Rectal smooth muscle tissue (tissue), 1 donor: ENCODE data around the gene MELTF.

Source experiments
- H3K27ac ChIP-seq: one replicate; pipeline ENCODE4 v1.7.0; 2013; ENCODE audit warnings: low read depth, low read length, inconsistent platforms
- H3K27me3 ChIP-seq: one replicate; pipeline ENCODE4 v1.7.0; 2013; ENCODE audit warnings: low read length; ENCODE audit not compliant: control insufficient read depth, insufficient read depth
- H3K36me3 ChIP-seq: one replicate; pipeline ENCODE4 v1.7.0; 2013; ENCODE audit warnings: low read length; ENCODE audit not compliant: control insufficient read depth, insufficient read depth
- H3K4me1 ChIP-seq: one replicate; pipeline ENCODE4 v1.7.0; 2013; ENCODE audit warnings: low read length; ENCODE audit not compliant: control insufficient read depth, insufficient read depth
- H3K4me3 ChIP-seq: one replicate; pipeline ENCODE4 v1.7.0; 2013; ENCODE audit warnings: low read length
- H3K9ac ChIP-seq: one replicate; pipeline ENCODE4 v1.7.0; 2013; ENCODE audit warnings: low read length

Gene MELTF

DNA sequence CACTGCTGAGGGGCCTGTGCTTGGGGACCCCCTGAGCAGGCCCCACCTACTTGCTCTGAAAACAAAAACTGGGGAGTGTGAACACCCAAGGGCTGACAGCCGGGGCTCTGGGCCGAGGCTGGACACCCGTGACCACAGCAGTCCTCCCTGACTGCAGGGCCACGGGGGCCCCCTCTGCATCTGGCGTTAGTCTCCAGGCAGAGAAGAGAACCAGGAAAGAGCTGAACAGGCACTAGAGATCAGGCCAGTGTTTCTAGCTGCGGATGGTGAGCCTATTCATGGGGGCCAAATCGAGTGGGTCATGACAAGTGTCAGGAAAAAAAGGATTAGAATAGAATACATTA lies 17.1 kb downstream of the MELTF start:
- no peak overlapping the region for H3K4me3 ChIP-seq
- H3K36me3 ChIP-seq = no peaks in the 10 kb centered on the region
- no peaks in the 10 kb centered on the region for H3K27me3 ChIP-seq
- no peaks in the 10 kb centered on the region for H3K4me1 ChIP-seq
- no peak overlapping the region for H3K27ac ChIP-seq
- no peak overlapping the region for H3K9ac ChIP-seq

DNA sequence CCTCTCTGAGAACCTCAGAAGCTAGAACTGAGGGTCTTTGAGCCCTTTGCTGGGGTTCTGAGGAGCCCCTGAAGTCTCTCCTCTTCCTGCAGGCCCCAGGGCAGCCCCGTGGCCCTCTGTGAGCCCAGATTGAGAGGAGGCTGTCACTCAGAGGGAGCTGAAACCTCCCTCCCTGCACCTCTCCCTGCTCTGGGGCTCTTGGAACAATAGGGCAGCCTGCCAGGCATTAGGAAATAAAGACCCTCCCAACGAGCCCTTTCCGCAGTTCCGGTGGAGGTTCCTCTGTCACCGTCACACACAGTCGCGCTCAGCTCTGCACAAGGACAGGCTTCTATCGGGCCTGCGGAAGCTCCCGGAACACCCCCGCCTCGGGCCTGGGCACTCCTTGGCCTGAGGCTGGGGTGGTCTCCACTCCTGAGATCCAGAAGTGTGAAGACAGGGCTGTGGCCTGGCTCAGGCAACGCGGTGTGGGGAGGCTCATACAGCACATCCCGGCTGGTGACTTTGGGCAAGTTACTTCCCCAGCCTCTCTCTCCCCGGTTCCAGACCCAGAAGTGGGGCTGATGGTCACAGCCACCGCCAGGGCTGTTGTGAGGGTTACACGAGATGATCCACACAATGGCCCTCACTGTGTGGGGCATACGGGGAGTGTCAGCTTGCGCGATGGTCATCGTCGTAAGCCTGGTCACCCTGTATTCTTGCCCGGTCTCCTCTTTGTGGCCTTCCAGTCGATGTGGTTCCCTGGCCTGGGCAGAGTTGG lies 17.7 kb downstream of the MELTF start:
- Histone ChIP-seq H3K4me1 (no peaks in the 10 kb centered on the region), H3K27ac (no peak overlapping the region), H3K9ac (no peak overlapping the region), H3K27me3 (no peaks in the 10 kb centered on the region), H3K36me3 (no peaks in the 10 kb centered on the region), H3K4me3 (no peak overlapping the region)

DNA sequence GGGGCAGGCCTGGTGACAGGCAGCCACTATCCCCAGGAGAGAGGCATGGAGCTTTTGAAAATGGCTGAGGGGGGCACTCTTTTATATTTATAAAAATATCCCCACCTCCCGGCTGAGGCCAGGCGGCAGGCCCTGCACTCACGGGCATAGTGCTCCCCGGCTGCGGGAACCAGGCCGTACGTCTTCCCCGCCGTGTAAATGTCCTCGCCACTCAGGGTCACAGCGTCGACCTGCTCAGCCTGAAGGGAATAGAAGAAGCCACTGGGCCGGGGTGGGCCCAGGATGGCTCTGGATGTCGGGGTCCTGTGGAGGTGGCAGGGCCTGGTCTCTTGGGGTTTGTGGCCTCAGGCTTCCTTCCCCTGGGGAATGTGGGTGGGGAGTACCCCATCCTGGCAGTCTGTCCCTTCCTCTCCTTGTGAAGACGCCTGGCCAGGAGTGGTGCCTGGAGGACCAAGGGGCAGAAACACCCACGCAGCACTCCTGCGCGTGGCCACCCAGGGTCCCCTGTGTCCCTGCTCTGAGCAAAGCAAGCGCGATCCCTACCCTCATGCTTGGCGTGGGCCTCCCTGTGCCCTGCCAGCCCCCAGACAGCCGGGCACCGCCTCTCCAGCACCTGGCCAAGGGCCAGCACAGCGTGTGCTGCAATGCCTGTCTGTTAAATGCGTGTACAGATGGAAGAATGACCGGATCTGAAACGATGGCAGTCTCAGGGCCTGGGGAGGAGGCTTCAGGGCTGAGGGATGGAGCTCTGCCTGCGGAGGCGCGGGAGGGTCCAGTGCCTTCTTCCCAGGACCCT lies 18.9 kb downstream of the MELTF start:
- Histone ChIP-seq H3K4me3 (no peak overlapping the region), H3K36me3 (no peaks in the 10 kb centered on the region), H3K27me3 (no peaks in the 10 kb centered on the region), H3K27ac (no peak overlapping the region), H3K9ac (no peak overlapping the region), H3K4me1 (no peaks in the 10 kb centered on the region)

GRCh38 chr3:197009532-197010019 lies 20.0 kb downstream of the MELTF start:
- Histone ChIP-seq H3K27me3 (no peaks in the 10 kb centered on the region), H3K9ac (no peak overlapping the region), H3K27ac (no peak overlapping the region), H3K36me3 (no peaks in the 10 kb centered on the region), H3K4me1 (no peaks in the 10 kb centered on the region), H3K4me3 (no peak overlapping the region)

DNA sequence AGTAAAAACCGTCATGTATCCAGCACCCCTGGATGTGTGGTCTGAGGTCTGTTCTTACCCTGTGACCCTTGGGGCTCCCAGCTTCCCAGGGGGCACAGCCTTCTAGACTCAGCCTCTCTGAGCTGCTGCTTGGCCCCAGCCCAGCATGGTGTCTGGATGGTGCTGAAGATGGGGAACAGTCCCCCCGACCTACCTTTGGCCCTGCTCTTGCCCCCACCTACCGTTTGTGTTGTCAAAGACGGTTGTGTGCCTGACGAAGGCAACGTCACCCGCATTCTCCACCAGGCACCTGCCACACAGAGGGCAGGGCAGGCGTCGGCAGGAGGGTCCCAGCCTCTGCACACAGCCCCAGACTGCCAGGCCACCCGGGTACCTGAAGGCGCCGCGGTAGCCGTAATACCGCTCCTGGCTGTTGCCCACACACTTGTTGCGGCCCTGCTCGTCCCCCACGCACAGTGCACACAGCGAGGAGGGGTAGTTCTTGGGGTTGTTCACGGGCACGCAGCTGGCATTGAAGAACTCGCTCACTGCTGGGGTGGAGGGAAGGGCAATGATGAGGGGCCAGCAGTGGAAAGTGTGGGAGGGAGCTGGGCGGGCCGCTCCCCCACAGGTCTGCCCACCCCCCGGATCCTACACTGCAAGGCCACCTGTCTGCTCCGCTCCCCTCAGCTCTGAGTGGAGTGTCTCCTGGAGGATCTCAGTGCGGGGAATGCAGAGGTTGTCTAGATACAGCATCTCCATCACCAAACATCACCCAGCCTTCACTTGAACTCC lies 21.0 kb downstream of the MELTF start:
- H3K27me3 ChIP-seq = no peaks in the 10 kb centered on the region
- H3K36me3 ChIP-seq = no peaks in the 10 kb centered on the region
- H3K27ac ChIP-seq = no peak overlapping the region
- H3K4me3 ChIP-seq = no peak overlapping the region
- no peak overlapping the region for H3K9ac ChIP-seq
- no peaks in the 10 kb centered on the region for H3K4me1 ChIP-seq

DNA sequence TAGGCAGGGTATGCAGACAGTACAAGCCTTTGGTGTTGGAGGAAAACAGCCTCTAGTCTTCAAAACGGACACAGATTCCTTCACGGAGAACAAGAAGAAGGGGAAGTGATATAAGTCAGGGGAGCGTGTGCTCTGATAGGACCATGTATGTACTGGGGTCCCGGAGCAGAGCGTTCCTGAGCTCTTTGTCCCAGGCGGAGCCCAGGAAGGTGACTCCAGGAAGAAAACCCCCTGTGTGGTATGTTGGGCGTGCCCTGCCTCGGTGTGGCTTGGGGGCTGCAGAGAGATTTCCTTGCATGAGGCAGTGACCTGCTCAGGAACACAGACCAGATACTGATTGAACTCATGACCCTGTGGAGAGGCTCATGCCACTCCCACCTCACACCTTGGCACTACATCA lies 21.7 kb downstream of the MELTF start:
- Histone ChIP-seq H3K36me3 (no peaks in the 10 kb centered on the region), H3K9ac (no peak overlapping the region), H3K4me1 (no peaks in the 10 kb centered on the region), H3K4me3 (no peak overlapping the region), H3K27ac (no peak overlapping the region), H3K27me3 (no peaks in the 10 kb centered on the region)

DNA sequence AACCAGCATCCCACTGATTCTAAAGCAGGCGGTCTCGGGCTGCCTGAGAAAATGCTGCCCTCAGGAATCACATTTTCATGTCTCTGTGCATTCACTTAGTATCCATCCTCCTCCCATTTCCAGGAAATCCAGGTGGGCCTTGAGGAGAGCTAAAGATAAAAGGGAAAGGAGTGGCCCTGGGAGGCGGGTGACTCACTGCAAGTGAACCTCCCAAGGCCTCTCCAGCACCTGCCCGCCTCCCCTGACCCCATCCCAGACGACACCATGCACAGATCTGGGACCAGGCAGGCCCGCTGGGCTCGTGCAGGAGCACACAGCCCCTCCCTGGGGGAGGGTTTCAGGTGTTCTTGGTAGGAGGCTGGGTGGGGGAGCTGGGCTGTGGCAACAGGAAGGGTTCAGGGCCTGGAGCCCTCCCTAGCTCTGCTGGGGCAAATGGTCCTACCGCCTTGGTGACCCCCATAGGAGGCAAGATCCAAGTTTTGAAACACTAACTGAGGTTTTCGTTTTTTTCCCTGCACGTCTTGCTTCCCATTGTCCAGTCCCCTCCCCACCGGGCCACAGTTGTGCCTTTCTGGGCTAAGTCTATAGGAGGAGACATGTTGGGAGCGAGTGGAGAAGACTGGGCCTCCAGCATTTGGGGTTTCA lies 22.2 kb downstream of the MELTF start:
- no peak overlapping the region for H3K4me3 ChIP-seq
- H3K36me3 ChIP-seq = no peaks in the 10 kb centered on the region
- H3K4me1 ChIP-seq = no peaks in the 10 kb centered on the region
- H3K9ac ChIP-seq = no peak overlapping the region
- H3K27ac ChIP-seq = no peak overlapping the region
- H3K27me3 ChIP-seq = no peaks in the 10 kb centered on the region

DNA sequence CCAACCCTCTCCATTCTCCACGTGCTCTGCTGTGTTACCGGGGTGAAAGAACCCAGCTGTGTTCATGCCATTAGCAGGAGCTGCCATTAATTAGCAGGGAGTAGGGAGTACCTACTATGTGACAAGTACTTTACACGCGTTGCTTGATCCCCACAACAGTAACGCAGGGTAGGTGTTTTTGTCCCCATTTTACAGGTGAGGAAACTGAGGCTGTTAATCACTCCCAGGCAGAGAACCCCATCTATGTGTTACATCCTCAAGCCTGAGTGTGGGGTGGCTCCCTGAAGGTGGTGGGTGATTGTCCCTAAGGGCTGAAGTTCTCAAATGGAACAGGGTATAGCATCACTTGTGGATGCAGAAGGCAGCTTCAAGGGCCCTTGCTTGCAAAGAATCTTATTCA lies 22.8 kb downstream of the MELTF start:
- H3K4me1 ChIP-seq = no peaks in the 10 kb centered on the region
- no peak overlapping the region for H3K4me3 ChIP-seq
- no peaks in the 10 kb centered on the region for H3K36me3 ChIP-seq
- H3K9ac ChIP-seq = no peak overlapping the region
- H3K27ac ChIP-seq = no peak overlapping the region
- no peaks in the 10 kb centered on the region for H3K27me3 ChIP-seq

DNA sequence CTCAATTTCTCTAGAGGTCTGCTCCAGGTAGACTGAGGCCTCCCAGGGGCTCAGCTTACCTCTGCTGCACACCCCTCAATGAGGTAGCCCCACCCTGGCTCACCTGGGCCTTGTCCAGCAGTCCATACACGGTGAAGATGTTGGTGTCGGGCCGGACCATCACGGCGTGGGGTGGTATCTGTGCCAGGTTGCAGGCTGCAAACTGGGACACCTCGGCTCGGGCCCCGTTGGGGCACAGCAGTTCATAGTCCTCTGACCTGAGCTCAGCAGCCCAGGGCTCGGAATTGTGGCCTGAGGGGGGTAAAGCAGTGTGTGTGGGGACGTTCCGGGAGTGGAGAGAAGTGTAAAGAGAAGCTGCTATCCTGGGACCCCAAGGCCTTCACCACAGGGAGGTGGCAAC lies 23.2 kb downstream of the MELTF start:
- Histone ChIP-seq H3K4me1 (no peaks in the 10 kb centered on the region), H3K36me3 (no peaks in the 10 kb centered on the region), H3K27ac (no peak overlapping the region), H3K27me3 (no peaks in the 10 kb centered on the region), H3K9ac (no peak overlapping the region), H3K4me3 (no peak overlapping the region)

DNA sequence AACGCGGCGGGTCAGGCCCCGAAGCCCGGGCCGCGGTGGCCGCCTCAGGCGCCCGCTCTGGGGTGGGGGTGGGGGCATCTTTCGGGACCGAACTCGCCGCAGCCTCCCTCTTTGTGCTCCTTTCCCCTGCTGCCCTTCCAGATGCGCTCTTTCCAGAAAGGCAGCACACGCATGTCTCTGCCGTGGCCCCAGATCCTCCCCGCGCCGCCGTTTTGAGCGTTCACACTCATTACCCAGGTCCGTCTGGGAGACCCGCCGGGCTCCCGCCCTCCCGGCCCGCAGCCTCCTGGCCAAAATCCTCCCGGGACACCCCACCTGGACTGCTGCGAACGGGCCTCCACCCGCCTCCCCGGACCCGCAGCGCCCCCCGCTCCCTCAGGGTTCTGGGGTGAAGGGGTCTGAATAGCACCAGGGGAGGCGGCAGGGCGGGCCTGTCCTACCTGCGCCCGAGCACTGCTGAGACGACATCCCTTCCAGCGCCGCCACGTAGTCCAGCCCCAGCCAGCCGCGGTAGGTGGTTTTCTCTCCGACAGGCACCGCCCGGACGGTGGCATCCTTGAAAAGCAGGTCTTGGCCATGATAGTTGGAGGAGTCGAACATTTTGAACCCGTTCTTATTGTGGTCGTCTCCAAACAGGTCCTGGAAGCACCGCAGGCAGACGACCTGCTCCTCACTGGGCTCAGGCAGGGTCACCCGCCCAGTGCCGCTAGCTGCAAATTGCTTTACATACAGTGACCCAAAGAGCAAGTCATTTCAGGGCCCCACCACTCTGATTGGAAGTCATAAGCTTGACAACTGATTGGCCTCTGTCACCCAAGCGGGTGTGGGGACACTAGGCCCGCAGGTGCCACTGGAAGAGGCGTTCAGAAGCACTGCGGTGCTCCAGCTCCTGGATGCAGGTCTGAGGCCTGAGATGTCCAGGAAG lies 25.9 kb downstream of the MELTF start:
- Histone ChIP-seq H3K36me3 (no peaks in the 10 kb centered on the region), H3K9ac (no peak overlapping the region), H3K4me3 (peak overlapping the region; percentile 67), H3K27ac (no peak overlapping the region), H3K27me3 (no peaks in the 10 kb centered on the region), H3K4me1 (no peaks in the 10 kb centered on the region)

DNA sequence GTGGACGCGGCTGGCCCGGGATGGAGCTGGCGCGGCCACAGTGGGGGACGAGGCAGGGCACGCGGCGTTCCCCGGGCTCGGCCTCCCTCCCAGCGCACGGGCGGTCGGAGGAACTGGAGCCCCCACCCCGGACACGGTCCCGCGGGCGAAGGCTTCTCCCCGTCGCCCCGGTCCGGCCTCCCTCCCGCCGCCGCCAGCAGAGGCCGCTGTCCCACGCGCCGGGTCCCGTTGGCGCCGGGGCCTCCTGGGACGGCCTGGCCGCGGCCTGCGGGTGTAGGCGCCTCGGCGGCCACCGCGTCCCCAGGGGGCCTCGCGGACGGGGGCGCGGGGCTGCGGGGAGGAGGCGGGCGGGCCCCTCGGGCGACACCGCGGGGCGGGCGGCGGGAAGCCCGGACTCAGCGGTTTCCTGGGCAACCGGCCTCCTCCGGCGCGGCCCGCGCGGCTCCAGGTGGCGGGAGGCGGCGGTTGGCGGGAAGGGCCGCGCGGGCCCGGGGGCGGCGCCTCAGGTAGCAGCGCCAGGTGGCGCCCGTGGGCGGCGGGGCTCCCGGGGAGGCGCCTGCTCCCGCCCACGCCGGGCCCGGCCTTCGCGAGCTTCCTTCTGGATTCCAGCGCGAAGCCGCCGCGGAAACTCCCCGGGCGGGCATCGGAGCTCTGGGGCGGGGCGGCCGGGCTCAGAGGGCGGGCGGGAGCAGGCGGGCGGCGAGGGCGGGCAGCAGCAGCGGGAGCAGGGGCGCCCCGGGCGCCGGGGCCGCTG lies 26.7 kb downstream of the MELTF start:
- no peaks in the 10 kb centered on the region for H3K36me3 ChIP-seq

More for the DNA sequence above, 26.7 kb downstream of the MELTF start:
- H3K27me3 ChIP-seq = no peaks in the 10 kb centered on the region
- peak overlapping the region; percentile 42 for H3K4me3 ChIP-seq
- H3K4me1 ChIP-seq = no peaks in the 10 kb centered on the region
- H3K27ac ChIP-seq = peak overlapping the region; percentile 48
- no peak overlapping the region for H3K9ac ChIP-seq
